ENCODE measurements around the gene NCOR1. TPM values are rescaled to one million over a fixed set of nuclear protein-coding genes. Genes with fewer than 3 reads are reported as not detected.

NCOR1 gene
- total RNA-seq, 1 experiment from 2014 or later = 54.2 TPM

Other genes starting within 250 kb of the NCOR1 start
- gene ZSWIM7, start 215.8 kb downstream of the NCOR1 start, total RNA-seq (2014; rRNA removed; shearing (Covaris generic)) = 23.0 and 27.2 TPM in 2 replicates
- gene TTC19, start 215.7 kb downstream of the NCOR1 start, total RNA-seq (2014; rRNA removed; shearing (Covaris generic)) = 17.7 and 19.8 TPM in 2 replicates
- gene PIGL, start 1.7 kb upstream of the NCOR1 start, total RNA-seq (2014; rRNA removed; shearing (Covaris generic)) = 11.5 and 12.0 TPM in 2 replicates
- 6.5 and 14.8 TPM in 2 replicates for gene CENPV, start 137.9 kb upstream of the NCOR1 start, total RNA-seq (2014; rRNA removed; shearing (Covaris generic))
- 2,073 and 2,186 TPM in 2 replicates for gene UBB, start 165.6 kb upstream of the NCOR1 start, total RNA-seq (2014; rRNA removed; shearing (Covaris generic))
- gene TRPV2, start 200.0 kb upstream of the NCOR1 start, total RNA-seq (2014; rRNA removed; shearing (Covaris generic)) = 123 and 130 TPM in 2 replicates